ENCODE results near the gene TCAIM.

DNA sequence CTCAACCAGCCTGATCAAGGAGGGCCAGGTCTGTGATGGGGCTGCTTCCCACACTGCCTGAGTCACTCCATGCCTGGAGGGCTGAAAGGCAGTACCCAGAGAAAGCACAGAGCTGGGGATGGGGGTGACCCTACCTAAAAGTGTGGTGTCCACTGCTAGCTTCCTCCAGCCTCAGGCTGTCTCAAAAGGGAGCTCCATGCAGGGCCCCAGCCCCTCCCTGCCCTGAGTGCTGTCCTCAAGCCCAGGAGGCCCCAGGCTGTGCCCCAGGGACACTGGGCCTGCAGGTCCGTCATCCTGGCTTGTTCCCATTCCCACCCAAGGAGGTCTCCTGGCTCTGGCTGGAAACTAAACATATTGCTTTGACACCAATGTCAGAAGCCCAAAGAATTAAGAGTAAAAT, 82.1 kb downstream of the TCAIM start:
- TF ChIP-seq, protein P1, sequence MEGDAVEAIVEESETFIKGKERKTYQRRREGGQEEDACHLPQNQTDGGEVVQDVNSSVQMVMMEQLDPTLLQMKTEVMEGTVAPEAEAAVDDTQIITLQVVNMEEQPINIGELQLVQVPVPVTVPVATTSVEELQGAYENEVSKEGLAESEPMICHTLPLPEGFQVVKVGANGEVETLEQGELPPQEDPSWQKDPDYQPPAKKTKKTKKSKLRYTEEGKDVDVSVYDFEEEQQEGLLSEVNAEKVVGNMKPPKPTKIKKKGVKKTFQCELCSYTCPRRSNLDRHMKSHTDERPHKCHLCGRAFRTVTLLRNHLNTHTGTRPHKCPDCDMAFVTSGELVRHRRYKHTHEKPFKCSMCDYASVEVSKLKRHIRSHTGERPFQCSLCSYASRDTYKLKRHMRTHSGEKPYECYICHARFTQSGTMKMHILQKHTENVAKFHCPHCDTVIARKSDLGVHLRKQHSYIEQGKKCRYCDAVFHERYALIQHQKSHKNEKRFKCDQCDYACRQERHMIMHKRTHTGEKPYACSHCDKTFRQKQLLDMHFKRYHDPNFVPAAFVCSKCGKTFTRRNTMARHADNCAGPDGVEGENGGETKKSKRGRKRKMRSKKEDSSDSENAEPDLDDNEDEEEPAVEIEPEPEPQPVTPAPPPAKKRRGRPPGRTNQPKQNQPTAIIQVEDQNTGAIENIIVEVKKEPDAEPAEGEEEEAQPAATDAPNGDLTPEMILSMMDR (IDR thresholded peaks at IDR 0.05; ENCODE audit: poor library complexity, severe bottlenecking) = no peak
- TF ChIP-seq POLR2AphosphoS5 (IDR thresholded peaks at IDR 0.05) (no peak), SMC3 (conservative IDR thresholded peaks at IDR 0.05; ENCODE audit: poor library complexity) (no peak), RAD21 (conservative IDR thresholded peaks at IDR 0.05) (no peak), EP300 (conservative IDR thresholded peaks at IDR 0.05; ENCODE audit: poor library complexity, severe bottlenecking) (no peak), EZH2 (IDR thresholded peaks at IDR 0.05; ENCODE audit: borderline replicate concordance, insufficient read depth, low read length, poor library complexity, severe bottlenecking) (no peak)

Measured in neural cell (in vitro differentiated cells).